Pancreas (tissue), 10 donors: ENCODE data around the gene CLCN2. TPM values are rescaled to one million over a fixed set of nuclear protein-coding genes. Genes with fewer than 3 reads are reported as not detected.

Experiments
- ATAC-seq, 4 donors: fragments of 200-7000 bp; cut with Tn5 transposase; one replicate each; pipeline versions ENCODE4 v1.8.0 to v1.9.1; 2020; ENCODE audit warnings: mild to moderate bottlenecking in 4 of 4, moderate library complexity in 4 of 4
- DNase-seq, 6 donors: peaks; one replicate each; pipeline ENCODE4 v3.0.0-alpha.2; 2020
- FAIRE-seq: peaks from 2 replicates; lab custom pipeline; 2012; peaks lifted over from hg19 to GRCh38; lab: Jason Lieb, UNC
- H3K27ac ChIP-seq, 4 donors: fragments of 200-600 bp; sonication (generic); 1 replicate in 3 of 4; 2 replicates in 1 of 4; pipeline versions ENCODE4 v1.5.0 to v1.8.0; 2020
- H3K27me3 ChIP-seq, 4 donors: fragments of 200-600 bp; one replicate each; pipeline ENCODE4 v1.8.0; 2021
- H3K36me3 ChIP-seq, 3 donors: fragments of 200-600 bp; sonication (generic) in 1 of 3; one replicate each; pipeline versions ENCODE4 v1.5.0 to v1.8.0; 2020 to 2021
- H3K4me1 ChIP-seq, 3 donors: fragments of 200-600 bp; one replicate each; pipeline ENCODE4 v1.8.0; 2021
- H3K4me3 ChIP-seq, 4 donors: fragments of 200-600 bp; sonication (generic) in 2 of 4; one replicate each; pipeline versions ENCODE4 v1.5.0 to v1.8.0; 2020 to 2021
- H3K9me3 ChIP-seq, 4 donors: fragments of 200-600 bp; one replicate each; pipeline ENCODE4 v1.8.0; 2021
- CTCF ChIP-seq, 4 donors: fragments of 200-600 bp; sonication (generic) in 3 of 4; IDR thresholded peaks; one replicate each; pipeline versions ENCODE4 v1.5.0 to v1.8.0; 2021; ENCODE audit warnings: antibody characterized with exemption in 4 of 4
- WGBS, 2 donors: extraction: QIAGEN DNeasy Blood & Tissue Kit; methylation state at CpG; one replicate each; pipeline ENCODE4 v1.1.7; 2013; 5-methylcytosine and 5-hydroxymethylcytosine counted together
- intact Hi-C, 3 donors: fragments of 100-400 bp; cut with DNase I; formaldehyde crosslinking; loops; one replicate each; pipeline versions ENCODE4 v1.11.1 to v1.14.2; 2022
- polyA plus RNA-seq, 2 donors: library from polyadenylated mRNA; stranded (reverse); fragments of 200-250 nt; gene quantifications; one replicate each; pipeline ENCODE4 v1.2.3, GENCODE V29; 2013
- total RNA-seq, 6 donors: library from RNA; stranded (reverse); fragmentation: NEBNext Ultra II Directional in 4 of 6; extraction: Animal tissue kit (Norgen Biotek cat#: 25700) in 4 of 6; gene quantifications; one replicate each; pipeline versions ENCODE4 v1.2.1 to v1.2.4, GENCODE V29; 2021 to 2023
- donor health status: healthy with polysubstance abuse.
- donor health status: DM: no; HTN: no; CAD: no; lungs with moderate emphysema.
- donor health status: DM: no; HTN: no; CAD: no.
- donor health status: control.
- donor health status: control.
- donor health status: Bipolar disorder and iron deficiency.
- donor health status: DM: yes; HTN: yes; CAD: no.
- donor health status: DM: no; HTN: no; CAD: no.
- donor health status: DM: no; HTN: no; CAD: no.
- donor health status: DM: yes; HTN: yes; CAD: no.

Gene CLCN2
- total and polyA plus RNA-seq, 8 donors, result 4.9 to 25.5 (median 7.9) TPM

DNA sequence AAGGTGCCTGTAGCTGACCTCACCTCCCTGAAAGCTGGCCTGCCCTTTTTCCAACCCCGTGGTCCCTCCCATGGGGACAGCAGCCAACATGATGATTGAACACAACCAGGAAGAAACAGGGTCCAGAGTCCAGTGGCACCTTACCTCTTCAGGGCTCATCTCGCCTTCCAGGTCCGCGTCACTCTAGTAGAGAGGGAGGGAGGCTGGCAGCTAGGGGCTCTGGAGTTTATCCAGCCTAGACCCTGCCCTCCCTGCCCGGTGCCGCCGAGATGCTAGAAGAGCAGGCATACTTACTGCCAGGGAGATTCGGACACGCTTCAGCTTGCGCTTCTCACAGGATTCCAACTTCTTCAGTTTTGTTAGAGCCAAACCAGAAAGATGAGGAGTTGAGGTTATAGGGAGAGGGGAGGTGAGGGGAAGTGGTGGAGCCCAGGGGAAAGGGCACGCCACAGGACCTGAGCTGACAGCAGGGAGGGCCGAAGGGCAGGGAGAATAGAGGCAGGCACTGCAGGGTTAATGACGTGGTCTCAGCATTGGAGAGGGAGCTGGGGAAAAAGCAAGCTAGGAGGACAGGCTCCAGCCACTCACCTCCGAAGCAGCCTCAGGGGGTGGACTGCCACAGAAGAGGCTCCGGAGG, 9.1 kb downstream of the CLCN2 start:
- WGBS, 2 donors, result 43 to 48% methylated on average over 15 of the region's 15 CpGs
- no peaks in the 10 kb centered on the region for H3K9me3 ChIP-seq
- ATAC-seq (peak; percentile 80 to 90 (median 84)), FAIRE-seq (no peak), DNase-seq (peak in 5 of 6 donors; percentile 74 to 81 (median 79))
- intact Hi-C loops, result no loop called here
- no peaks in the 10 kb centered on the region for H3K27me3 ChIP-seq
- TF ChIP-seq CTCF (IDR thresholded peaks at IDR 0.05), result no peak
- peaks cover 0 to 16% (median 5%) of the 10 kb centered on the region in 3 donors for H3K4me1 ChIP-seq
- H3K4me3 ChIP-seq, result no peak overlapping the region
- H3K27ac ChIP-seq, result peak overlapping the region; percentile 12 to 72 (median 45)
- no peaks in the 10 kb centered on the region for H3K36me3 ChIP-seq

GRCh38 chr3:184351511-184352148, 9.8 kb downstream of the CLCN2 start:
- Histone ChIP-seq H3K27ac (peak overlapping the region in 3 of 4 donors; percentile 28 to 72 (median 62)), H3K4me1 (peaks cover 0 to 16% (median 5%) of the 10 kb centered on the region in 3 donors), H3K27me3 (no peaks in the 10 kb centered on the region), H3K36me3 (no peaks in the 10 kb centered on the region), H3K9me3 (no peaks in the 10 kb centered on the region), H3K4me3 (no peak overlapping the region)
- FAIRE-seq, result no peak
- intact Hi-C loops, result no loop called here
- peak in 1 of 6 donors; percentile 50 for DNase-seq
- no peak for TF ChIP-seq CTCF (IDR thresholded peaks at IDR 0.05)
- 40 to 41% methylated on average over 9 of the region's 9 CpGs for WGBS, 2 donors
- peak in 1 of 4 donors; percentile 2 for ATAC-seq

DNA sequence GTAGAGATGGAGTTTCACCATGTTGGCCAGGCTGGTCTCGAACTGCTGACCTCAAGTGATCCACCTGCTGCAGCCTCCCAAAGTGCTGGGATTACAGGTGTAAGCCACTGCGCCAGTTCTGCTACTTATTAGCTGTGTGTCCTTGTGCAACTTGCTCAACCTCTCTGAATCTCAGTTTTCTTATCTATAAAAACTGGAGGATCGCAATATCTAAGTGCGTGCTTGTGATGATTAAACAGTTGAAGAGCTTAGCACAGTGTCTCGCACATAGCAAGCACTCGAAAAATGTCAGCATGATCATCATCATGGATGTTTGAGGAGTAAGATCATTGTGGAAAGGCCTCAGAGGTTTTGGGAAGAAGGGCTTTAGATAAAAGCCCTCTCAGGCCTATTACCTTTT, 10.8 kb downstream of the CLCN2 start:
- Histone ChIP-seq H3K9me3 (no peaks in the 10 kb centered on the region), H3K36me3 (no peaks in the 10 kb centered on the region), H3K4me3 (no peak overlapping the region), H3K27me3 (no peaks in the 10 kb centered on the region), H3K4me1 (peaks cover 0 to 16% (median 5%) of the 10 kb centered on the region in 3 donors), H3K27ac (no peak overlapping the region)
- ATAC-seq (no peak), FAIRE-seq (no peak), DNase-seq (no peak)
- 91 to 92% methylated on average over 6 of the region's 6 CpGs for WGBS, 2 donors
- intact Hi-C loops, result no loop called here
- no peak for TF ChIP-seq CTCF (IDR thresholded peaks at IDR 0.05)

DNA sequence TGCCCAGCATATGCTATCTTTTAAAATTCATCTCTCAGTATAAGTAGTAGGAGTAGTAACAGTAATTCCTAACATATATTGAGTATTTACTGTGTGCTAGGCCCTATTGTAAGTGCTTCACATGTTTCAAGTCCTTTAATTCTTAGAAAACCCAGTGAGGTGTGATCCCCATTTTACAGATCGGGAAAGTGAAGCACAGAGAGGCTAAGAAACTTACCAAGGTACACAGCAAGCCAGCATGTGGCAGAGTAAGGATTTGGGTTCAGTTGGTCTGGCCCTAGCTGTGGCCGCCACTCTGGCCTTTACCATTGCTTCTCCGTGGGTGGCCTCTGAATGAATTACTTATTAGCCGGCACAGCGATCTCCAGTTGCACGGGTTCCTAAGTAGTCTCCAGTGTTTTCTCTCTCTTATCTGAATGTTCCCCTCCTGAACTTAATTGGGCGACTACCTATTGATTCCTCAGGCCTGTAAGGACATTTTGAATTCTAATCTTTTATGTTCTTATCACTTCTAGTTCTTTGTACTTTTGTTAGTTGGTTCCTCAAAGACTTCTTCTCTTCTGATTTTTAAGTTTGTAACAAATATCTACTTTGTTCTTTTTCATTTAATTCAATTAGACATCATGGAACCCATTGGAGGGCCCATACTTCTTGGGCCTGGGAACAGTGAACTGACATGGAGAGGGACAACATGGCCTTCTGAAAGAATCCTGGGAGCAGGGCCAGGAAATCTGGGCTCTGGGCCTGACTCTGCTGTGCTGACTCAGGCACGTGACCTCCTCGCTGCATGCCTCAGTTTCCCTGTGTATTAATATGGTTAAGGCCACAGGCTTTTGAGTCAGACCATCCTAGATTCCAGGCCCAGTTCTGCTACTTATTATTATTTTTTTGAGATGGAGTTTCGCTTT, 11.6 kb downstream of the CLCN2 start:
- H3K9me3 ChIP-seq, result no peaks in the 10 kb centered on the region
- no peaks in the 10 kb centered on the region for H3K36me3 ChIP-seq
- TF ChIP-seq CTCF (IDR thresholded peaks at IDR 0.05), result no peak
- DNase-seq, result peak in 1 of 6 donors; percentile 22
- ATAC-seq, result peak in 1 of 4 donors; percentile 12
- H3K27me3 ChIP-seq, result no peaks in the 10 kb centered on the region
- H3K4me1 ChIP-seq, result peaks cover 0 to 16% (median 5%) of the 10 kb centered on the region in 3 donors
- intact Hi-C loops, result no loop called here
- 60 to 66% methylated on average over 10 of the region's 10 CpGs for WGBS, 2 donors
- H3K4me3 ChIP-seq, result no peak overlapping the region
- no peak for FAIRE-seq
- peak overlapping the region; percentile 10 to 33 (median 25) for H3K27ac ChIP-seq
